ENCODE measurements around the gene GNE.

The GNE gene

GRCh38 chr9:36193023-36193422 lies 65.2 kb downstream of the GNE start:
- Histone ChIP-seq H3K27ac (ENCODE audit: extremely low read depth, low read depth, low read length) (no peak overlapping the region), H3K36me3 (ENCODE audit: control insufficient read depth in 2 of 2, insufficient read depth in 1 of 2, low read length in 2 of 2) (peaks cover 3 to 37% of the 10 kb centered on the region in 2 experiments; a peak in 2 of 3 replicates), H3K4me3 (ENCODE audit: low read depth, low read length) (peak overlapping the region; percentile 21), H3K9me3 (ENCODE audit: control insufficient read depth, insufficient read depth, low read depth, low read length) (no peaks in the 10 kb centered on the region), H3K4me1 (ENCODE audit: control insufficient read depth, insufficient read depth, low read length) (0 out of 2 replicates have a peak, but pooled peaks cover 6% of the 10 kb centered on the region)
- ChIA-PET CTCF (interaction anchor here (0.5 to 2.1 kb wide), 5 partner anchors 9 to 136 kb away, joined by 3 to 7 read pairs (median 4); no protein-coding TSS in a partner anchor), POLR2A (interaction anchor here (0.6 to 0.9 kb wide), 2 partner anchors 17 to 145 kb away, joined by 3 read pairs; no protein-coding TSS in a partner anchor)
- TF ChIP-seq ZNF660 (tag by site-specific recombination; IDR thresholded peaks at IDR 0.05) (no peak), ZNF174 (tag by site-specific recombination; IDR thresholded peaks at IDR 0.05) (no peak), ZNF664 (tag by site-specific recombination; IDR thresholded peaks at IDR 0.05) (no peak)

DNA sequence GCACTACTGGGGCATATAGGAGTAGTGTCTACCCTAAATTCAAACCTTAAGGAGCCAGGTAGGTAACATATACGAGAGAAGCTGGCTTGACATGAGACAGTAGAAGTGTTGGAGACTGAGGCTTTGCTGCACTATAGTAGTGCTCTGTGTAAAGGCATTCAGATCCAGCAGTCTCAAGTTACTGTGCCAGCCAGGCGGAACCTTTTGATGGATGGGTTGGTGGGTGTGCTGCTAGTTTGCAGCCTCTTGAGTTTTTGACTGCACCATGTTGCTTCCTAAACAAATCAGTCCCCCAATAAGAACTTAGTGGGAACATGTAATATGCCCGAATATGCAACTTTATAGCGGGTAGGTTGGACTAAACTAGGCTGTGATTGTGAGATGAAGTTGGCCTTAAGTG lies 66.1 kb downstream of the GNE start:
- Histone ChIP-seq H3K9me3 (ENCODE audit: control insufficient read depth, insufficient read depth, low read depth, low read length) (no peaks in the 10 kb centered on the region), H3K4me1 (ENCODE audit: control insufficient read depth, insufficient read depth, low read length) (0 out of 2 replicates have a peak, but pooled peaks cover 6% of the 10 kb centered on the region), H3K36me3 (ENCODE audit: control insufficient read depth in 2 of 2, insufficient read depth in 1 of 2, low read length in 2 of 2) (peaks cover 0 to 29% of the 10 kb centered on the region in 2 experiments; a peak in 2 of 3 replicates), H3K27ac (ENCODE audit: extremely low read depth, low read depth, low read length) (no peak overlapping the region), H3K4me3 (ENCODE audit: low read depth, low read length) (peak overlapping the region; percentile 93)
- TF ChIP-seq ZNF791 (tag by site-specific recombination; IDR thresholded peaks at IDR 0.05) (no peak), SCRT1 (tag by site-specific recombination; IDR thresholded peaks at IDR 0.05; ENCODE audit: borderline replicate concordance) (no peak), ZFP3 (tag by site-specific recombination; IDR thresholded peaks at IDR 0.05; ENCODE audit: low read depth) (no peak), SP7 (tag by site-specific recombination; IDR thresholded peaks at IDR 0.05) (no peak), ZNF658 (tag by site-specific recombination; IDR thresholded peaks at IDR 0.05) (no peak), ZNF701 (tag by site-specific recombination; IDR thresholded peaks at IDR 0.05) (no peak), ZNF664 (tag by site-specific recombination; IDR thresholded peaks at IDR 0.05) (no peak), FEZF1 (tag by site-specific recombination; IDR thresholded peaks at IDR 0.05) (peak; percentile 26; the same call in 1 of the 2 replicates)
- TF ChIP-seq, protein P1, sequence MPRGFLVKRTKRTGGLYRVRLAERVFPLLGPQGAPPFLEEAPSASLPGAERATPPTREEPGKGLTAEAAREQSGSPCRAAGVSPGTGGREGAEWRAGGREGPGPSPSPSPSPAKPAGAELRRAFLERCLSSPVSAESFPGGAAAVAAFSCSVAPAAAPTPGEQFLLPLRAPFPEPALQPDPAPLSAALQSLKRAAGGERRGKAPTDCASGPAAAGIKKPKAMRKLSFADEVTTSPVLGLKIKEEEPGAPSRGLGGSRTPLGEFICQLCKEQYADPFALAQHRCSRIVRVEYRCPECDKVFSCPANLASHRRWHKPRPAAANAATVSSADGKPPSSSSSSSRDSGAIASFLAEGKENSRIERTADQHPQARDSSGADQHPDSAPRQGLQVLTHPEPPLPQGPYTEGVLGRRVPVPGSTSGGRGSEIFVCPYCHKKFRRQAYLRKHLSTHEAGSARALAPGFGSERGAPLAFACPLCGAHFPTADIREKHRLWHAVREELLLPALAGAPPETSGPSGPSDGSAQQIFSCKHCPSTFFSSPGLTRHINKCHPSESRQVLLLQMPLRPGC (tag by site-specific recombination; IDR thresholded peaks at IDR 0.05), result peak; percentile 73
- TF ChIP-seq, protein P2, sequence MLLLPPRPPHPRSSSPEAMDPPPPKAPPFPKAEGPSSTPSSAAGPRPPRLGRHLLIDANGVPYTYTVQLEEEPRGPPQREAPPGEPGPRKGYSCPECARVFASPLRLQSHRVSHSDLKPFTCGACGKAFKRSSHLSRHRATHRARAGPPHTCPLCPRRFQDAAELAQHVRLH (tag by site-specific recombination; IDR thresholded peaks at IDR 0.05), result no peak
- ChIA-PET POLR2A (interaction anchor here (0.8 to 2.6 kb wide), 3 partner anchors 26 to 66 kb away, joined by 3 to 18 read pairs (median 7); partner anchors contain the start of genes GLIPR2 and GNE), CTCF (interaction anchor here (1.1 to 3.6 kb wide), 5 partner anchors 10 to 237 kb away, joined by 3 to 28 read pairs (median 5); no protein-coding TSS in a partner anchor)

GRCh38 chr9:36191686-36192085 lies 66.6 kb downstream of the GNE start:
- POLR2A ChIA-PET, result interaction anchor here (0.8 to 2.6 kb wide), 5 partner anchors 25 to 117 kb away, joined by 3 to 18 read pairs (median 7); partner anchors contain the start of genes GLIPR2 and GNE
- Histone ChIP-seq H3K9me3 (ENCODE audit: control insufficient read depth, insufficient read depth, low read depth, low read length) (no peaks in the 10 kb centered on the region), H3K27ac (ENCODE audit: extremely low read depth, low read depth, low read length) (no peak overlapping the region; the same call in 1 of the 2 replicates), H3K36me3 (ENCODE audit: control insufficient read depth in 2 of 2, insufficient read depth in 1 of 2, low read length in 2 of 2) (peaks cover 0 to 24% of the 10 kb centered on the region in 2 experiments; a peak in 2 of 3 replicates), H3K4me1 (ENCODE audit: control insufficient read depth, insufficient read depth, low read length) (0 out of 2 replicates have a peak, but pooled peaks cover 6% of the 10 kb centered on the region), H3K4me3 (ENCODE audit: low read depth, low read length) (peak overlapping the region; percentile 93)
- CTCF ChIA-PET, result interaction anchor here (0.8 to 3.6 kb wide), 8 partner anchors 10 to 237 kb away, joined by 3 to 28 read pairs (median 8); no protein-coding TSS in a partner anchor
- TF ChIP-seq ZNF24 (tag by site-specific recombination; IDR thresholded peaks at IDR 0.05) (no peak), OVOL3 (tag by site-specific recombination; IDR thresholded peaks at IDR 0.05) (no peak), ZNF341 (tag by site-specific recombination; IDR thresholded peaks at IDR 0.05; ENCODE audit: low read depth) (peak; percentile 87), SP2 (tag by site-specific recombination; IDR thresholded peaks at IDR 0.05) (peak; percentile 30), ZBTB17 (tag by site-specific recombination; IDR thresholded peaks at IDR 0.05) (peak; percentile 24; the same call in 1 of the 2 replicates)
- TF ChIP-seq, protein P3, sequence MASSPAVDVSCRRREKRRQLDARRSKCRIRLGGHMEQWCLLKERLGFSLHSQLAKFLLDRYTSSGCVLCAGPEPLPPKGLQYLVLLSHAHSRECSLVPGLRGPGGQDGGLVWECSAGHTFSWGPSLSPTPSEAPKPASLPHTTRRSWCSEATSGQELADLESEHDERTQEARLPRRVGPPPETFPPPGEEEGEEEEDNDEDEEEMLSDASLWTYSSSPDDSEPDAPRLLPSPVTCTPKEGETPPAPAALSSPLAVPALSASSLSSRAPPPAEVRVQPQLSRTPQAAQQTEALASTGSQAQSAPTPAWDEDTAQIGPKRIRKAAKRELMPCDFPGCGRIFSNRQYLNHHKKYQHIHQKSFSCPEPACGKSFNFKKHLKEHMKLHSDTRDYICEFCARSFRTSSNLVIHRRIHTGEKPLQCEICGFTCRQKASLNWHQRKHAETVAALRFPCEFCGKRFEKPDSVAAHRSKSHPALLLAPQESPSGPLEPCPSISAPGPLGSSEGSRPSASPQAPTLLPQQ (tag by site-specific recombination; IDR thresholded peaks at IDR 0.05), result no peak
